OCI-LY1 (cell line): ENCODE data around the gene IVD.

Source experiments
- CTCF ChIP-seq: fragments of 200-600 bp; sonication (generic), shearing (Covaris generic); IDR thresholded peaks from 2 replicates; pipeline ENCODE4 v1.5.1; 2017; ENCODE audit warnings: mild to moderate bottlenecking, antibody characterized with exemption, low read length, moderate library complexity, mixed read lengths
- EZH2 ChIP-seq: fragments of 200-600 bp; sonication (generic), shearing (Covaris generic); IDR thresholded peaks from 2 replicates; pipeline ENCODE4 v1.8.0; 2017; ENCODE audit warnings: borderline replicate concordance, mixed run types, mild to moderate bottlenecking, antibody characterized with exemption, low read length, moderate library complexity, mixed read lengths

GRCh38 chr15:40399370-40399769, 6.2 kb upstream of the IVD start:
- TF ChIP-seq CTCF (no peak), EZH2 (no peak)
